NCI-H1436 treated with DMSO at 0.1 percent for 48 hours (cell line): ENCODE results near the gene LRPAP1.
"Not testable (repeated sequence)": the region's sequence is repeated elsewhere in the genome, so short reads cannot be mapped to it uniquely, and the experiment has no call there.

ENCODE experiments used
- DNase-seq: peaks from one replicate; lab custom pipeline; 2025; lab: John Stamatoyannopoulos, UW

The LRPAP1 gene

GRCh38 chr4:3560465-3560864, 28.2 kb upstream of the LRPAP1 start:
- DNase-seq, result not testable (repeated sequence)

GRCh38 chr4:3559381-3560290, 27.4 kb upstream of the LRPAP1 start:
- DNase-seq, result not testable (repeated sequence)

DNA sequence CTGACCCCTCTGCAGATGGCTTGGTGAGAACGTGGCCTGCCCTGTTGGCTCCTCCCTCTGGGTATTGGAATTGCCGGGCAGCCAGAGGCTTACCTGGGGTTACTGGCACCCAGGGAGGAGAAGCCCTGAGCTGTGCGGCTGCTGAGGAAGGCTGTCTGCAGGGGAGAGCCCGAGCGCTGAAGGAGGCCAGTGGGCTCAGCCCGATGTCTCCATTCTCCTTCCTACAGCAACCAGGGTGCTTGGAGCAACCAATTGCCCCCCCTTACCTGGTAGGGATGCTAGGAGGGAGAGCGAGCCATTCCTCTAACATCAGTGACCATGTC, 26.3 kb upstream of the LRPAP1 start:
- DNase-seq, result not testable (repeated sequence)

GRCh38 chr4:3557676-3558513, 25.7 kb upstream of the LRPAP1 start:
- DNase-seq, result not testable (repeated sequence)

GRCh38 chr4:3557088-3557492, 24.9 kb upstream of the LRPAP1 start:
- not testable (repeated sequence) for DNase-seq

DNA sequence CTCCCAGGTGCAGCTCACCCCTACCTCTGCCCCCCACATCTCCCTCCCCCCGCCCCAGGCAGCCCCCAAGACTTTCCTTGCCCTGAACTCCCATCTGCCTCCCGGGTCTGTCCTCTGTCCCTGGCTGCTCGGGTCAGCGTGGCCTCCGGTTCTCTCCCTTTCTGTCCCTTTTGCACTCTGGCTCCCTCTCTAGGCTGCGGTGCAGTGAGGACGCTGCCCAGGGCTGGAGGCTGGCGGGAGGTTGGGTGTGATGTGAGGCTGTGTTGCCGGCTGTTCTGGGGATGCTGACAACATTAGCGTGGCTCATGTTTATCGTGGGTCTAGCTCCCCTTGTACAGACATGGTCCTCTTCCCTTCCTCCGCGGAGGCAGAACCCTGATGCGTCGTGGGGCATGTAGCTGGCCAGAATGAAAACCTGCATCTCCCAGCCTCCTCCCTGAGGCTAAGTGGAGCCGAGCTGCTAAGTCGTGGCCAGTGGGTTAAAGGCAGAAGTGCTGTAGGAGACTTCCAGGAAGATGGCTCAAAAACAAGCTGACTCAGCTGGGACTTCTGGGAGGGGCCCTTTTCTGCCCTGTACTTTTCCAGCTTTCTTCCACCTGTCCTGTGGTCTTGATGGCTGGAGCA, 24.1 kb upstream of the LRPAP1 start:
- not testable (repeated sequence) for DNase-seq

DNA sequence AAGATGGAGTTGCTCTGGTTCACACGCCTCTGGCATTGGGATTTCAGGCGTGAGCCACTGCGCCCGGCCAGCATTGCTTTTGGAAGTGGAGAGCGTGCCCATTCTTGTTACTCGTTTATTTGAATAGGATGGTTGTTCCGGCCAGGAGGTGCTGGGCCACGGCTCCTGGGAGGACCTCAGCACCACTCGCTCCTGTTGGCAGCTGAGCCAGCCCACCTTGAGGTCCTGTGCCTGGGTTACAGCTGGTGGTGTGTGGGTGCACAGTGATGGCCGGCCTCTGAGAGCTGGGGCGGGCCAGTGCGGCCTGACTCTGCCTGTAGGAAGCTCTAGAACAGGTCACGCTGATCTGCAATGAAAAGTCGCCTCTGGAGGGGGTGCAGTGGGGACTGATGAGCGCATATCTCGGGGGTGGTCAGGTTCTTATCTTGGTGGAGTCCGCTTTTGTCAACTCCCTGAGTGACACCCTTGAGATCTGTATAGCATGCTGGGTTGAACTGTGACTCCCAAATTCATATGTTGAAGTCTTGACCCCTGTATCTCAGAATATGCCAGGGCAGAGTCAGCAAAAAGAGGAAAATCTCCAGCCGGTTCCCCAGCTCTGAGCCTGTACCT, 23.3 kb upstream of the LRPAP1 start:
- DNase-seq, result not testable (repeated sequence)

DNA sequence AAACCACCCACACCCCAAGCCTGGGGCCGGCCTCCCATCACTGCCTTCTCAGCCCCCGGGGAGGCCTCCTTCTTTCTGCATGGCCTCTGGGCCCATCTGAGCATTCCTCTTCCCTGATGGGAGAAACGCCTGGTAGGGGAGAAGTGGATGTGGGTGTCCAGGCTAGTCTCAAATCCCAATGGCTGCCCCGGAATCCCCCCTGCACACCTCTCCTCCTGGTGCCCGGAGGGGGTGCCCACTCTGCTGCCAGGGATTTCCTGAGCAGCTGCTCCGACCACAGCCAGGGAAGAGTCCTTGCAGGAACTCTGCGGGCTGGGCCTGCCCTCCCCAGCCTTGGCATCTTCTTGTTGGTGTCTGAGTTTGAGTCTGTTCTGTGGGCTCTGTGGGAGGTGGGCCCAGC, 19.1 kb upstream of the LRPAP1 start:
- not testable (repeated sequence) for DNase-seq

- not testable (repeated sequence) for DNase-seq
Observed at GRCh38 chr4:3550792-3551325, 18.6 kb upstream of the LRPAP1 start.

- DNase-seq, result not testable (repeated sequence)
Observed at GRCh38 chr4:3550041-3550440, 17.8 kb upstream of the LRPAP1 start.

DNA sequence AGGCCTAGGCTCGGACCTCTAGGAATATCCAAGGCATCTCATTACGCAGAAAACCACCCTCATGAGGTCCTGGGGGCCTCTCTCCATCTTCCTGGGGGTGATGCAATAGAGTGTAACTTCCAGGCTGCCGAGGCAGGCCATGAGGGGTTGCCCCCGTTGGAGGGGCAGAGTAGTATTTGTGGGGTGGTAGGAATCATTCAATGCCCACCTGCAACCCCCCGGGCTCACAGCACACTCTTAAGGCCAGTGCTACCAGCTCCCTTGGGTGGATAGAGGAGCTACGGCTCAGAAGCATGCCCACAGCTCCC, 17.4 kb upstream of the LRPAP1 start:
- not testable (repeated sequence) for DNase-seq

DNA sequence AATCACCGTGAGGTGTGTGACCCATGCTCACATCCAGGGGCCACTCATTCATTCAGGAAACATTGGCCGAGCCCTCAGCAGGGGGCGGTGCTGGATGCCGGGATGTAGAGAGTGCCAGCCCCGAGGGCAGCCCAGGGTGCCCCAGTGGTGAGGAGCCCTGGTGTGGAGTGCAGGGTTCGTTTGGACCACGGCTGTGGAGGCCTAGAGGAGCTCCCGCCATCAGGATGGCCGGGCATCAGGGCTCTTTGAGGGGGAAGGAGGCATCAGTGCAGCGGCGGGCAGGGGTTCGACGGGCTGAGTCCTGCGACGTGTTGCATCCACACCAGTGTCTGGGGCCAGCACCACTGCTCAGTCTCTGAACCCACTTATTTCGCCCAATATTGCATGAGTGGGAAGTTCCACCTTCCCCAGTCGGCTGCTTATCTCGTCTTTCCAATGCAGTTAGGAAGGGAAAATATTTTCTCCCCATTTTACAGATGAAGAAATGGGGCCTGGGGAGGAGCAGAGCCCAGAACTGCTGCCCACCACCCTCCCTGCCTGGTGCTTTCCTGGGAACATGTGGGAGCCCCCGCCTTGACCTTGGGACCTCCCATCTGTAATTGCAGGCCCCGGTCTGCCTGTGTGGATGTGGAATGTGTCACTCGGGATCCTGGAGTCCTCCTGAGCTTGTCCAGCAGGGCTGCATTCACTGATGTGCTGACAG, 16.9 kb upstream of the LRPAP1 start:
- DNase-seq, result not testable (repeated sequence)

DNA sequence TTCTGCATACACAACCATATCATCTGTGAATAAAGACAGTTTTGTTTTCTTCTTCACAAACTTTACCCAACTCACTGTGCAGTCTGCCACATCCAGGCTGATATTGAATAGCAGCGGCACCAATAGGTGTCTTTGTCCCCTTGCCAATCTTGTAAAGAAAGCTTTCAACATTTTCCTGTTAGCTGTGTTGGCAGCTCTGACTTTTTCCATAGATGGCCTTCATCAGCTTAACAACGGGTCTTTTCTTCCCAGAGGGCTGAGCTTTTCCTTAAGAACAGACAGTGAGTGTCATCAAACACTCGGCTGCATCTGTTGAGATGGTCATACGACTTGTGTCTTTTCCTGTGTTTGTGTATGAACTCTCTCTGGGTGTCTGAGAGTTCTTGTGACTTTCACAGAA, 14.5 kb upstream of the LRPAP1 start:
- DNase-seq, result not testable (repeated sequence)

DNA sequence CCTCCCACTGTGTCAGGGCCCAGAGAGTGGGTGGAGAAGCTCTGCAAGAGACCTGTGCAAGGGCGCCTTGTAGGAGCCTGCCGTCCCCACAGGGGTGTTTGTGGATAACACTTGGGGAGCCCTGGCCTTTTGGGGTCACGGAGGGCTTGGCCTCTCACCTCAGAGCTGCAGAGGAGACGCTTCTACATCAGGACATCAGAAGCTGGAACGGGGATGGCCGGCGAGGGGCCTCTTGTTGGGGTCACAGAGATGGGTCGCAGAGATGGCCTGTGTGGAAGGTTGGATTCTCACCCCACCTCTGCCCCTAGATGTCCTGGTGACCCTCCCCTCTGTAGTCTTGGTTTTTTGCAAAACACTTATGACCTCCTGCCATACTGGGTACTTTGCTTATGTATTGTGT, 13.1 kb upstream of the LRPAP1 start:
- not testable (repeated sequence) for DNase-seq

DNA sequence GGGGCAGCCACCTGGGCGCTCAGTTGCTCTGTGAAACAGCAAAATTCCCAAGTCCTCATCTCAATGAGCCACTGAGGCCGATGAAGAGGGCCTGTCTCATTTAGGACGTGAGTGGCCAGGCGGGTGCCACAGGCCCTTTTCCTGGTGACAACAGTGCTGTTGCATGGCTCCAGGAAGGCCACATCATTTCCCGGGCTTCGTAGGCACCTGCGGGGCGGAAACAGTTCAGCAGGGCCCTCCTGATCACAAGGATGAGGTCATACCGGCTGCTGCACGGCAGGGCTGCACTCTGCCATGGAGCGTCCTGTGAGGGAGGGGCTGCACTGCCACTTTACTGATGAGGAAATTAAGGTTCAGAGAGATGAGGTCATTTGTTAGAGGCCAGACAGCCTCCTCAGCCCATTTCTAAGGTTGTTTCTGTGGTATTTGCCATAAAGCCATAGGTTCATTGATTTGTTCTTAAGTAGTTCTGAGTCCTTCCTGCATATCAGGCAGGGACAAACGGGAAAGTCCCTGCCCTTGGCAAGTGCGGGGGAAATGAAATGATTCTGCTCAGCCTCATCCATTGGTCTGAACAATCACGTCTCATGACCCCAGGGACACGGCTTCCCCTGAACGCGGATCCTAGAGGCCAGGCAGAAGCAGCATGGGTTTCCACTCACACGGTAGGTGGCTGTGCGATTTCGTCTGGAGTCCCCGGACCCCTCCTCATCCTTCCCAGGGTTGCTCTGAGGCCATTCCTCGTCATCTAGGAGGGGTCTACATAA, 12.2 kb upstream of the LRPAP1 start:
- not testable (repeated sequence) for DNase-seq

DNA sequence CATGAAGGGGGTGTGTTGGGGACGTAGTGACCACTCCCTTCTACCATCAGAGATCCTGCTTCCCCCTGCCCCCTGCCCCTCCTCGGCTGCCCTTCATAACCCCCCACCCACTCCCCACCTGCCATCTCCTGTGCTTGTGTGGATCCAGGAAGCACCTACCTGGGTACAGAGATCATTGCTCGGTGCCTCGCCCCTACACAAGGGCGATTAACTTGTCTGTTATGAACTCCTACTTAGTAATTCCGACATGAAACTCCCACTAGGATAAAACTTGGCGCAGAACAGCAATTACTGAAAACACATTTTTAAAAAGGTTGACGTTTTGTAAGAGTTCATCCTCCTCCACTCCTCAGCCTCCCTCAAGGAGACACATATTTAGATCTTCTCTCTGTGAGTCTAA, 11.2 kb upstream of the LRPAP1 start:
- not testable (repeated sequence) for DNase-seq

DNA sequence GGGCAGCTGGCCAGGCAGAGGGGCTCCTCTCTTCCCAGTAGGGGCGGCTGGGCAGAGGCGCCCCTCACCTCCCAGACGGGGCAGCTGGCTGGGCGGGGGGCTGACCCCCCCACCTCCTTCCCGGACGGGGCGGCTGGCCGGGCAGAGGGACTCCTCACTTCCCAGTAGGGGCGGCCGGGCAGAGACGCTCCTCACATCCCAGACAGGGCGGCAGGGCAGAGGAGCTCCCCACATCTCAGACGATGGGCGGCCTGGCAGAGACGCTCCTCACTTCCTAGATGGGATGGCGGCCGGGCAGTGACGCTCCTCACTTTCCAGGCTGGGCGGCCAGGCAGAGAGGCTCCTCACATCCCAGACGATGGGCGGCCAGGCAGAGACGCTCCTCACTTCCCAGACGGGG, 6.7 kb upstream of the LRPAP1 start:
- not testable (repeated sequence) for DNase-seq

DNA sequence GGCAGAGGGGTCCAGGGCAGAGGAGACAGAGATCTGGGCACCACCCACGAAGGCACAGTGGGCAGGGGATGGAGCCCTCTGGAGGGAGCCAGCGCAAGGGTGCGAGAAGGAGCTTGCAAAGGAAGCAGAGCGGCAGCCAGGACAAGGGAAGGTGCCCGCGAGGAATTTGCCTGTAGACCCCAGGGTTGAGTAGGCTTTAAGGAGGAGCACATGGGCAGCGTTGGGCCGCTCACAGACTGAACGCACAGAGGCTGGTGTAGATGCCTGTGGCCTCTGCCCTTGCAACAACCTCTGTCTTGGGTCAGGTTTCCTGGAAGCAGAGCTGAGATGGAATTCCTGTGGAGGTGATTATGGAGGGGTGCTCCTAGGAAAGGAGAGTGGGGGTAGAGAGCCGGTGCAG, 3.6 kb upstream of the LRPAP1 start:
- DNase-seq, result not testable (repeated sequence)

GRCh38 chr4:3533423-3533820, 1.2 kb upstream of the LRPAP1 start:
- no peak for DNase-seq

GRCh38 chr4:3532751-3533422, 665 bp upstream of the LRPAP1 start:
- no peak for DNase-seq
